GM18505 (cell line): ENCODE measurements around the gene ELMO1.
A peak's percentile ranks its signal among the peaks of the same experiment; 100 is the strongest.

ENCODE experiments used
- ATAC-seq: cut with Tn5 transposase; IDR thresholded peaks from one replicate; pipeline ENCODE4 v1.9.1; 2021; ENCODE audit not compliant: unreplicated experiment
- POLR2A ChIP-seq: IDR thresholded peaks from 4 replicates; pipeline ENCODE4 v1.6.1; 2011; ENCODE audit warnings: borderline replicate concordance; ENCODE audit not compliant: insufficient read depth, insufficient read length; ENCODE audit errors: extremely low read depth

ELMO1 gene

DNA sequence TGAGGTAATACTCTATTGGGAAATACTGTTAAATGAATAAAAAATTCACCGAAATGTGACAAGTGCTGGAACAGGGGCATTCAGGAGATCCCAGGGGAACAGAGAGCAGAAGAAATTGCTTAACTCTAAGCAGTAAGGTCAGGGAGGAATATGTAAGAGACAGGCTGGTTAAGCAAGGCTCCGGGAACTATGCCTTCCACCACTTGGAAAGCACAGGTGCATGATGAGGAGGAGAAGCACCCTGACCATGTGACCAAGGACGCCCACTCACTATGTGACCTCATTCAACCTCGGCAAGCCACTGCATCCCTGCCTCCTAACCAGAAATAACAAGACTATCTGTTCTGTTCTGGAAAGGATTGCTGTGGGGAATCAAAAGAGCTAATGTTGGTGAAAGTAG lies 218.4 kb downstream of the ELMO1 start:
- no peak for TF ChIP-seq POLR2A
- ATAC-seq = no peak

- TF ChIP-seq POLR2A = no peak
- ATAC-seq = no peak
Observed at GRCh38 chr7:37229381-37229780, 219.3 kb downstream of the ELMO1 start.

GRCh38 chr7:37225285-37225969 lies 223.2 kb downstream of the ELMO1 start:
- TF ChIP-seq POLR2A = no peak
- no peak for ATAC-seq

GRCh38 chr7:37224746-37225145 lies 223.9 kb downstream of the ELMO1 start:
- ATAC-seq = no peak
- TF ChIP-seq POLR2A = no peak

GRCh38 chr7:37220664-37221063 lies 228.0 kb downstream of the ELMO1 start:
- TF ChIP-seq POLR2A = no peak
- ATAC-seq = no peak

DNA sequence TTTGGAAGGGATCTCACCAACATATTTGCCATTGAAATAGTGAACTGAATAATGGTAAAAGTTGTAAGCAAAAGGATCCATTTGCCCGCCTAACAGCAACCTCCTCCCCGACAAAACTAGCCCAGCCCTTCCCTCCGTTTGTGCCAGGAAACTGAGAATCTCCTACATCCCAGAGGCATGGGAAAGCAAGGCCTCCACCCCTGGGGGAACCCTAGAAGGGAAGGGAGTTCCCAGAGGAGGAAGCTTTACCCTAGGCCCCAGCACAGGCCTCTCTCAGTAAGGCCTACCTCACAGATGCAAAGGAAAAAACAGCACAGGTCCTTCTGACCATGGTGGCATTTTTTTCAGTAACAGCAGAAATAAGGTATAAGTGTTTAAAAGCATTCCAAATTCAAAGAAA lies 229.7 kb downstream of the ELMO1 start:
- TF ChIP-seq POLR2A = no peak
- no peak for ATAC-seq

DNA sequence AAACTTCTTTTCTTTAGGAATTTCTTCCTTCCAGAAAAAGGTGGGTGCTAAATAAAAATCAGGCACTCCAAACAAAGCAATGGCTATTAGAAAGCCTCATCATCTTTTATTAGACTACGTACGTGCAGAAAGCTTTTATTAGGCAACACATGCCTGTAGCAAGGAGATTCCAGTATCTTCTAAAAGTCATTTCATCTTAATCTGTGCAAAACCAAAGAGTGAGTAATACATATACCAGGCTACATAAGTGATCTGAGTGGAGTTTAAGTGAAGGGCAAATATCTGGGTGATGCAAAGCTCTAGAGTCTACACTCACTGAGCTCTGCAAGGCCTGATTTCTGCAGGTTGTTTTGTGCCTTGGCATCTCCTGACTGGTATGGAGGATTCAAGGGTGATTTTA lies 231.7 kb downstream of the ELMO1 start:
- no peak for TF ChIP-seq POLR2A
- ATAC-seq = no peak

GRCh38 chr7:37216156-37216852 lies 232.4 kb downstream of the ELMO1 start:
- TF ChIP-seq POLR2A = no peak
- ATAC-seq = no peak

DNA sequence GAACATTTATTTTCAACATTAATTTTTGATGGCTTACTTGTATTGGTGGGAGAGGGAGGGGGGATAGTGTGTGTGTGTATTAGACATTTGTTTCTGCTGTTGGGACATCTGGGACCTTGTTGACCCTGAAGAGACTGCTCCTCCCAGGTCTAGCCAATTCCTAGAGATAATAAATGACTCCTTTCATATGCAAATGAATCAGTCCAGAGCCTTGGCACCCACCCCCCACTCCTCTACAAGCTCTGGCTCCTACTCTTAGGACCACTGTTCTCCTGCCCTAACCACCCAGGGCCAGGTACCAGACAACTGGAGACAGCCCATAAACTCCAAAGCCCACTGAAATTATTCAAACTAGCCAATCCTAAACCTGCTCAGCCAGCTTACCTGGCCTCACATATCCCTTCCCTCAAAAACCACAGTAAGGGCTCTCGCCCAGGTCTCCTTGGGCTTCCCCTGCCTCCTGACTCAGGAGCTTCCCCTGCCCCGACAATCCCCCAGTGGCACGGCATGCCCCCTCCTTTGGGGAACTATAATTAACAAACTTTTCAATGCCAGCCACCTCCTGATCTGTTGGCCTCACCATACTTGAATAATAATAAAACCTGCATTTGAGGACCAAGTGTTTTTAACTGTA lies 233.3 kb downstream of the ELMO1 start:
- no peak for ATAC-seq
- no peak for TF ChIP-seq POLR2A

DNA sequence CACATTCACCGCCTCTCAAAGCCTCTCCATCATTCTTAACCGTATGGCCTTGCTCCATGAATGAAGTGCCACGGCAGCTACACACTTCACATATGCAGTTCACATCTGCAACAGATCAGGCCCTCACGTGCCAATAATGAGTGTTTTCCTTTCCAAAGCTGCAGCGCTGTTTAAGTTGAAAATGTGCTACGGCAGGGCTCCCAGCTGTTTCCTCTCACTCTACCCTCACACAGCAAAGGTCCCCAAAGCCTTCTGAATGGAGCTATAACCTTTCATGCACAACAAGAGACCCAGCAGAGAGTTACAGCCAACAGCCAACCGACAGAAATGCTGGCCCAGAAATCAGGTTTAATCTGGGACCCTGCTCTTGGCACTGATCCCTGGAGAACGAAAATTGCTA lies 236.1 kb downstream of the ELMO1 start:
- TF ChIP-seq POLR2A = no peak
- ATAC-seq = no peak

GRCh38 chr7:37212051-37212450 lies 236.6 kb downstream of the ELMO1 start:
- no peak for TF ChIP-seq POLR2A
- peak; percentile 53 for ATAC-seq

DNA sequence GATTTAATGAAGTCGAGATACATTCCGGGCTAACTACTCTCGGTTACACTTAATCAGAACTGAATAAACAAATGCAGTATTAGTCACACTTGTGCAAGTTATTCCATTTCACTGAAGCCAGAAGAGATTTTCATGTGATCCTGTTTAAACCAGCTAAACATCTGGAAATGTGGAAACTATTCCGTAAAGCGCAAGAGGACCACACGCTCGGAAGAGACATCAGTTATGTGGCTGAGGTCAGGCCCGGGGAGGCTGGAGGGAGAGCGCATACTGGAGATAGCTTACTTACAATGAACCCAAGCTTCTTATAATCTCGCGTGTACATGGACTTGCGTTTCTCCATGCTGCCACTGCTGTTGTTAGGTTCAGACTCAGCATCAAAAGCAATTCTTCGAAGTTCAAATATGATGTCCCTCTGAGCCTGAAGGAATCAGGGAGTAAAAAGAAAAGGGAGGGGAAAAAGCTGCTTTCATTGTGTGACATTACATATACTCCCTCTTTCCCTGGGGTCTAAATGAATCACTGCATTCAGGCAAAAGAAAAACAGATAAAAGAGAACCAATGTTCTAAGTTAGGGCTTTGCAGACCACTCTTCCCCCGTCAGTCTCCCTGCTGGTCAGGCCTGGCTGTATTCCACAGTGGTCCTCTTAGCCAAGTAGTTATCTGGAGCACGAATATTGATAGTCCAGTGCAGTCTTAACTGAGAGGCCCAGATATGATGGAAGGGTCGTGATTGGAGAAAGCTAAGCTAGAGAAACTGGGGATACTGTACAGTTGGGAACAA lies 237.4 kb downstream of the ELMO1 start:
- no peak for TF ChIP-seq POLR2A
- no peak for ATAC-seq

- no peak for TF ChIP-seq POLR2A
- ATAC-seq = no peak
Observed at GRCh38 chr7:37209195-37209594, 239.5 kb downstream of the ELMO1 start.

GRCh38 chr7:37208528-37208927 lies 240.1 kb downstream of the ELMO1 start:
- ATAC-seq = peak; percentile 60
- no peak for TF ChIP-seq POLR2A

DNA sequence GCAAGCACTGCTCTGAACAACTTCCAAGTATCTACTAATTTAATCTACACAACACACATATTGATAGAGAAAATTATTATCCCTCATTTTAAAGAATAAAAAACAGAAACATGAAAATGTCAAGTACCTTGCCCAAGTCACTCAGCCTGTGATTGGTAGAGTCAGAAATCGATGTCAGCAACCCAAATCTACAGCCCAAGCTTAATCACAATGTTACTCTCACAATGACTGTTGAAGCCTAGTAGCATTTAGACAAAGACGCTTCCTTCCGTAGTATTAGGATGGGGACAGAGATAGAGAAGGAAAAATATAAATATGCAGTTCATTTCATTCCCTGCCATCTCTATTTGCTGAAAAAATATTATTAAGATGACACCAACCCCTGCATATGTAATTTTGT lies 242.5 kb downstream of the ELMO1 start:
- ATAC-seq = no peak

More for the DNA sequence above, 242.5 kb downstream of the ELMO1 start:
- TF ChIP-seq POLR2A = no peak
